Neural cell (in vitro differentiated cells): ENCODE data around the gene MRPS24.

Experiments
- EZH2 ChIP-seq: fragments of 200-600, 300-800 bp; shearing (Covaris generic), sonication (generic); IDR thresholded peaks from 2 replicates; pipeline ENCODE4 v1.6.1; 2014; ENCODE audit warnings: antibody characterized with exemption, low read length, borderline replicate concordance, mild to moderate bottlenecking; ENCODE audit not compliant: insufficient read depth, poor library complexity, severe bottlenecking
- TF ChIP-seq, protein P1 (sequence below): fragments of 450-650 bp; IDR thresholded peaks from 2 replicates; pipeline ENCODE4 v1.5.1; 2014; ENCODE audit warnings: antibody characterized with exemption, mild to moderate bottlenecking, moderate library complexity; ENCODE audit not compliant: poor library complexity, severe bottlenecking

DNA sequence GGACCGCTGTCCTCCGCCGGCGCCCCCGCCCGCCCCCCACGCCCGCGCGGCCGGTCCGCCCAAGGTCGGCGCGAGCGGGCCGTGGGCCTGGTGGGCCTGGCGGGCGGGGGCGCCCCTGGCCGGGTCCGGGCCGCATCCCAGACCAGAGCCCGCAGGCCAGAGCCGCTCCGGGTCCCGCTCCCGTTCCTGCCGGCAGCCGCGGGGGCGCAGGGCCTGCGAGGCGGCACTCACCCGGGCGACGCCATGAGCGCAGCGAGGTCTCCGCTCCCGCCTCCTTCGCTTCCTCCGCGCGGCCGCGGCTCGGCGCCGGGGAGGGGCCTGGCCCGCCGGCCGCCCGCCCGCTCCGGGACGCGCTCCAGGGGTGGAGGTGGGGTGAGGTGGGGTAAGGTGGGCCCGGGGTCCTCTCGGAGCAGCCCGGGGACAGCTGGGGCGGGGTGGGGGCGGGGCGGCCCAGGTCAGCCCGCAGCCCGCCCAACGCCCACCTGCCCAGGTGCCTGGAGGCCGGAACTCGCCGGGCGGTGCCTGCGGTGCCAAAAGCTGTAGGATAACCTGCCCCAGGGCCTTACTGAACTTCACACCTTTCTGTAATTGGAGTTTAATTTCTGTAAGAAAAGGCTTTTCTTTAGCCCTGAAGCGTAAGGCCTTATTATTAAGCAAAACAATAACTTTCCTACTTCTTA is 37.2 kb upstream of the MRPS24 start, which contains the start of gene URGCP:
- TF ChIP-seq, protein P1, sequence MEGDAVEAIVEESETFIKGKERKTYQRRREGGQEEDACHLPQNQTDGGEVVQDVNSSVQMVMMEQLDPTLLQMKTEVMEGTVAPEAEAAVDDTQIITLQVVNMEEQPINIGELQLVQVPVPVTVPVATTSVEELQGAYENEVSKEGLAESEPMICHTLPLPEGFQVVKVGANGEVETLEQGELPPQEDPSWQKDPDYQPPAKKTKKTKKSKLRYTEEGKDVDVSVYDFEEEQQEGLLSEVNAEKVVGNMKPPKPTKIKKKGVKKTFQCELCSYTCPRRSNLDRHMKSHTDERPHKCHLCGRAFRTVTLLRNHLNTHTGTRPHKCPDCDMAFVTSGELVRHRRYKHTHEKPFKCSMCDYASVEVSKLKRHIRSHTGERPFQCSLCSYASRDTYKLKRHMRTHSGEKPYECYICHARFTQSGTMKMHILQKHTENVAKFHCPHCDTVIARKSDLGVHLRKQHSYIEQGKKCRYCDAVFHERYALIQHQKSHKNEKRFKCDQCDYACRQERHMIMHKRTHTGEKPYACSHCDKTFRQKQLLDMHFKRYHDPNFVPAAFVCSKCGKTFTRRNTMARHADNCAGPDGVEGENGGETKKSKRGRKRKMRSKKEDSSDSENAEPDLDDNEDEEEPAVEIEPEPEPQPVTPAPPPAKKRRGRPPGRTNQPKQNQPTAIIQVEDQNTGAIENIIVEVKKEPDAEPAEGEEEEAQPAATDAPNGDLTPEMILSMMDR: no peak
- no peak for TF ChIP-seq EZH2
